Activated CD4-positive, alpha-beta T cell treated with anti-CD3 and anti-CD28 coated beads, Interleukin-2, amount 50 U/mL, for 48 hours (primary cell): Measurements from ENCODE around the gene CSNK1G1.
"Not testable (repeated sequence)": the region's sequence is repeated elsewhere in the genome, so short reads cannot be mapped to it uniquely, and the experiment has no call there.

ENCODE experiments used
- DNase-seq, 2 experiments: peaks; one replicate each; pipeline ENCODE4 v3.0.0-alpha.2; 2020

Gene CSNK1G1

GRCh38 chr15:64355944-64356709, at the start of gene CSNK1G1:
Gene CSNK1G1, minus strand, starts transcription at chr15:64356173. Its CDS starts 55,674 bp downstream, at chr15:64300499.
- DNase-seq = peak; percentile 92 to 94

- DNase-seq = no peak
These were observed 44.6 kb upstream of the CSNK1G1 start for GRCh38 chr15:64400583-64400982.

GRCh38 chr15:64398575-64398974, 42.6 kb upstream of the CSNK1G1 start:
- no peak for DNase-seq

- DNase-seq = no peak
These were observed 40.8 kb upstream of the CSNK1G1 start for GRCh38 chr15:64396789-64397188.

DNA sequence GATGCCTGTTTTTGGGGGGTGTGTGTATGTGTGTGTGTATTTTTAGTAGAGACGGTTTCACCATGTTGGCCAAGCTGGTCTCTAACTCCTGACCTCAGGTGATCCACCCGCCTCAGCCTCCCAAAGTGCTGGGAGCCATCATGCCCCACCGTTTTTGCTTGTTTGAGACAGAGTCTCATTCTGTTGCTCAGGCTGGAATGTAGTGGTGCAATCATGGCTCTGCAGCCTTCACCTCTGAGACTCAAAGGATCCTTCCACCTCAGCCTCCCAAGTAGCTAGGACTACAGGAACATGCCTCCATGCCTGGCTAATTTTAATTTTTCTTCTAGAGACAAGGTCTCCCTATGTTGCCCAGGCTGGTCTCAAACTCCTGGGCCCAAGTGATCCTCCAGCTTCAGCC, 36.5 kb upstream of the CSNK1G1 start:
- DNase-seq = not testable (repeated sequence)

DNA sequence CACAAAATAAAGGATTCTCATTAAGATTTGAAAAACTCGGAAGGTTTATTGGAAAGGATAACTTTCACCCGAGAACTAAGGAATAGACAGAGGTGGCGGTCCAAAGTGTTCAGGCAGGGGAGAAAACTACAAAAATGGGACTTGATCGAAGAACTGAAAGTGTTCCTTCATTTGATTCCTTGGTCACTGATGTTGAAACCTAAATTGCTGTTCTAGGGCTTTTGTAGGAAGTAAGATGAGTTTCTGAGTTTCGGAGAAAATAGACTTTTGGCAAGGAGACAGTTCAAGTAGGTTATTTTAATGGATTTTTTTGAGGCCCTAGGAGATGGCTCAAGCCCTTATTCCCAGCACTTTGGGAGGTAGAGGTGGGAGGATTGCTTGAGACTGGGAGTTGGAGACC, 33.1 kb upstream of the CSNK1G1 start:
- DNase-seq = no peak

- DNase-seq = peak; percentile 97 to 98
These were observed 31.7 kb upstream of the CSNK1G1 start, which contains the start of gene TRIP4 for GRCh38 chr15:64387562-64388168. Gene TRIP4, plus strand, starts transcription at chr15:64387836. Its CDS starts 28 bp downstream, at chr15:64387864.

- no peak for DNase-seq
These were observed 30.3 kb upstream of the CSNK1G1 start for GRCh38 chr15:64386291-64386690.

DNA sequence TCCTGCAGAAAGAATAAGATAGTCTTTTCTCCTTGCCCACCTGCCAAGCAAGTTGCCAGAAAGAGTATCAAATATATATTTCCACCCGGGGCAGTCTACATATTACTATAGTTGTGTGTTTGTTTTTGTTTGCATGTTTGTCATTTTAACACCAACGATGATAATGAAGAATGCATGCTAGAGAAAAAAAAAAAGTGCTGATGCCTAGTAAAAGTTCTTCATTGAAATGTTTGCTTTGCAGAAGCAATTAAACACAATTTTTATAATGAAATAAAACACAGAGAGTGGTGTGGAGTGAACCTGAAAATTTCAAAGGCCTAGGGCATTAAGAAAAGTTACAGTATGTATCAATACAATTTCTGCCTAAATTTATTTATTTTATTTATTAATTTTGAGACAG, 27.8 kb upstream of the CSNK1G1 start:
- no peak for DNase-seq

DNA sequence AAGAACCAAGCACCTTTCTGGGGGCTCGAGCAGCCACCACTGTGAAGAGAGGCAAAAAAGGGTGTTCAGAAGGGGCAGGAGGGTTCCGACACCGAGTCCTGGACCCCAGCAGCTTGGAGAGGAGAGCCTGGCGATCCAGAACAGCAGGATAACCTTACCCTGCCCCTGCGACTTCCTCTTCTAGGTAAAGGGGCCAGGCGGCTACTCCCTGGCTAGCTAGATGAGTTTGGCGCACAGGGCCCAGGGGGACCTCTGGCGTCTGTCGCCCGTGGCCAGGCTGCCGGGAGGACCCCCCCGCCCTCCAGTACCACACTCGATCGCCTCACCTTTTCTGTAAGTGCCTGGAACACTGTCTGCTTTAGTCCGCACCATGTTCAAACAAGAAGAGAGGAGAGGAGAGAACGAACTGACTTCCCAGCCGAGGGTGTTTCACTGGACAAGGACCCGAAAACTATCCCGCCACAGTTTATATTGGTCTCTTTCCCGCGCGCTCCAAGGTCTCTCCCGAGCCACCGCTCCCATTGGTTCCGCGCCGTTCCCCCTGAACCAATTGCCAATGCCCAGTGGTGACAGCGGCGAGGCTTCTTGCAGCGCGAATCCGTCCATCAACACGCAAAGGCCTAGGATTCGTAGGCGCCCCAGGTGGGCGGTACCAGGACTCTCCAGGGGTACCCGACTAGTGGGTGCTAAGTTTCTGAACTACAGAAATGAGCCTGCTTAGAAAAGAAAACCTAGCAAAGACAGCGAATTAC, 25.2 kb upstream of the CSNK1G1 start, which contains the start of gene PCLAF:
Gene PCLAF (minus strand): TSS at position 442 of the 752 bp plus-strand sequence. CDS start 70 bp downstream, at position 372.
- peak; percentile 96 to 97 for DNase-seq

DNA sequence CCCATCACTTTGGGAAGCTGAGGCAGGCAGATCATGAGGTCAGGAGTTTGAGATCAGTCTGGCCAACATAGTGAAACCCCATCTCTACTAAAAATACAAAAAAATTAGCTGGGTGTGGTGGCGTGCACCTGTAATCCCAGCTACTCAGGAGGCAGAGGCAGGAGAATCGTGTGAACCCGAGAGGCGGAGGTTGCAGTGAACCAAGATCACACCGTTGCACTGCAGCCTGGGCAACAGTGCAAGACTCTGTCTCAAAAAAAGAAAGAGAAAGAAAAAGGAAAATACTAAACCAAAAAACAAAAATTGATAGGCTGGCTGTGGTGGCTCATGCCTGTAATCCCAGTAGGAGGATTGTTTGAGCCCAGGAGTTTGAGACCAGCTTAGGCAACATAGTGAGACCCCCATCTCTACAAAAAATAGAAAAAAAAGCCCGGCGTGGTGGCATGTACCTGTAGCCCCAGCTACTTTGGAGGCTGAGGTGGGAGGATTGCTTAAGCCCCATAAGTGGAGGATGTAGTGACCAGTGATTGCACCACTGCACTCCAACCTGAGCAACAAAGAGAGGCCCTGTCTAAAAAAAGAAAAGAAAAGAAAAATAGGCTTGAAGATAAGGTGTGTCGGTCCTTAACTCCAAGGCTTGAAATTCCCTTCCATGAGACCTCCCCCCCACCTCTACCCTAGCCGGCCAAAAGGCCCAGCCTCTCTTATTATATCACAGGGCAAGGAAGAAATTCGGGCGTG, 24.3 kb upstream of the CSNK1G1 start:
- not testable (repeated sequence) for DNase-seq

DNA sequence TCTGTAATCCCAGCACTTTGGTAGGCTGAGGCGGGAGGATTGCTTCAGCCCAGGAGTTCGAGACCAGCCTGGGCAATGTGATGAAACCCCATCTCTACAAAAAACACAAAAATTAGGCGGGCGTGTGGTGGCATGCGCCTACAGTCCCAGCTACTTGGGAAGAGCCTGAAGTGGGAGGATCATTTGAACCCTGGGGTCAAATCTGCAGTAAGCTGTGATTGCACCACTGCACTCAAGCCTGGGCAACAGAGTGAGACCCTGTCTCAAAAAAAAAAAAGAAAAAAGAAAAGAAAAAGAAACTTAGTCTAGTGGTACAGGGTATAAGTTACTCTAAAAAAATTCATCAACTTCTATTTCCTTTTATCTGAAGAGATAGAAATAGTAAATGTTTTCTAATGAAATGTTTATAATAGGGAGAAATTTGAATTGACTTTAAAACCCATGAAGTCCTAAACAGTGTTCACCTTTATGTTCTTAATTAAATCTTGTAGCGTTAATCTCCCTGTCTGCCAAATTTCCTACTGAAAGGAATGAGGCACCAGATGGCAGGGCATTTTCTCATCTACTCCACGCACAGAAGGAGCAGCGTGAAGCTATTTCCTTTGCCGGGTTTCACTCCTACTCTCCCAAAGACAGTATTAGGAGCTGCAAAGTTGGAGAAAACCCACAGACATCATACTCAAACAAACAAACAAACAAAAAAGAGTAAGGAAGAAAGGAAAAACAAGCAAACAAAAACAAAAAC, 23.4 kb upstream of the CSNK1G1 start:
- no peak for DNase-seq

DNA sequence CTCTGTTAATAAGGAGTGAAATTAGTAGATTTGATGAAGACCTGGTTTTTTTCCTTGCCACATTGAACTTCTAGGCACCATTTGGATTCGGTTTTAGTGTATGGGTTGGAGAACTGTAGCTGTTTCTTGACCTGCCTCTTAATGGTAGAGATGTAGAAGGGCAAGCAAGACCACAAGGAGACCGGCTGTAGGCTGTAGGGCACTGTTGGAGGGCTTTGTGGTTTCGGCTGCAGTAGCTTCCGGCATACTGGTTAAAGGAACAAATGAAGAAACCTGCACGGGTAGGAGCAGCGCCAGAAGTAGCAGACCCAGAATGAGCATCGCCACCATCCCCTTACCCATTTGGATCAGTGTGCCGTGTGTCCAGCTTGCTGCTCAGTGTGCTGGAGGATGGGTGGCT, 17.4 kb upstream of the CSNK1G1 start:
- no peak for DNase-seq

GRCh38 chr15:64371383-64371782, 15.4 kb upstream of the CSNK1G1 start:
- DNase-seq = not testable (repeated sequence)

GRCh38 chr15:64369078-64369607, 13.2 kb upstream of the CSNK1G1 start:
- no peak for DNase-seq

DNA sequence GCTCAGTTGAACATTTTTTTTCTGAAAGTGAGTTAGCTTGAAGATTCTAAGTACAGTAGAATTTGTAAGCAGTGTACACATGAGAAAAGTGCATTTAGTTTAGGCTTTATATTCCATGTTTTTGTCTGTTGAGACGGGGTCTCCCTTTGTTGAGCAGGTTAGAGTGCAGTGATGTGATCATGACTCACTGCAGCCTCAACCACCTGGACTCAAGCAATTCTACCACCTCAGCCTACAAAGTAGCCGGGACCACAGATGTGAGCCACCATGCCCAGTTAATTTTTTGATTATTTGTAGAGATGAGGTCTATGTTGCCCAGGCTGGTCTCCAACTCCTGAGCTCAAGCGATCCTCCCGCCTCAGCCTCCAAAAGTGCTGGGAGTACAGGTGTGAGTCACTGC, 5.3 kb upstream of the CSNK1G1 start:
- DNase-seq = no peak

DNA sequence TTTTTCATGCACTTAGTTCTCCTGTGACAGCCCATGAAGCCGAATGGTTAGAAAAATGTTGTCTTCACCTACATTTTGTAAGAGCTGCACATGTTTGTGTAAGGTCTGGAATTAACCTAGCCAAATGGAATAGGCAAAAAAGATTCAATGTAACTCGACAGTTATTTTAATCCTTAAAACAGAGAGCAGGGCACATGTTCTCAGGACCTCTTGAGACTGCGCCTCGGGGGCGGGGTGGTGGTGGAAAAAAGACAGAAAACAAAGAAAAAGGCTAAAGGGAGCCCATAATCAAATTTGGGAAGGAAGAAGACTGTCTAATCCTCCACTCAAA, 702 bp upstream of the CSNK1G1 start:
- DNase-seq = no peak

DNA sequence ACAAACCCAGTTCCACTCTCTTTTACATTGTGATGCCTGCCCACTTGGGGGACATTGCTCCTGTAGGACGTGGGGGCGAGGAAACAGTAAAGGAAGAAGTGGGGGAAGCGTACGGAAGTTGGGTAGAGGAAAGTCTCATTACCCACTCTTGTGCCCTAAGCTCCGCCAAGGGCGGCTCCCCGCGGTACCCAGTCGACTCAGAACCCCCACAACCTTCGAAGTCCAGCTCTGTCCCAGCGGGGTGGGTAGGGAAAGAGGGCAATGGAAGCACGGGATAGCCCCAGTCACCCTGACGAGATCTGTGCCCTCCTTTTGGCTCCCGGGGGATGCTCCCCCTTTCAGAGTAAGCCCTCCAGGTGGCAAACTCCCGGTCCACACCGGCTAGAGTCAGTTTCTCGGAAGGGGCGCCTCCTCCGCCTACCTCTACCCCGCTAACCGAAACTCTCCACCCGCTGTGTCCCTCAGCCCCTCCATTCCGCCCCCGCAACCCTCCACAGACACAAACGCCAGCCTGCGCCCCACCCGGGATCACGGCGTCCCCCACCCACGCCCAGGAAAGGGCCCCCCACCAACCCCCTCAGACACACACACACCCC, 527 bp downstream of the CSNK1G1 start:
- peak; percentile 43 to 47 for DNase-seq

DNA sequence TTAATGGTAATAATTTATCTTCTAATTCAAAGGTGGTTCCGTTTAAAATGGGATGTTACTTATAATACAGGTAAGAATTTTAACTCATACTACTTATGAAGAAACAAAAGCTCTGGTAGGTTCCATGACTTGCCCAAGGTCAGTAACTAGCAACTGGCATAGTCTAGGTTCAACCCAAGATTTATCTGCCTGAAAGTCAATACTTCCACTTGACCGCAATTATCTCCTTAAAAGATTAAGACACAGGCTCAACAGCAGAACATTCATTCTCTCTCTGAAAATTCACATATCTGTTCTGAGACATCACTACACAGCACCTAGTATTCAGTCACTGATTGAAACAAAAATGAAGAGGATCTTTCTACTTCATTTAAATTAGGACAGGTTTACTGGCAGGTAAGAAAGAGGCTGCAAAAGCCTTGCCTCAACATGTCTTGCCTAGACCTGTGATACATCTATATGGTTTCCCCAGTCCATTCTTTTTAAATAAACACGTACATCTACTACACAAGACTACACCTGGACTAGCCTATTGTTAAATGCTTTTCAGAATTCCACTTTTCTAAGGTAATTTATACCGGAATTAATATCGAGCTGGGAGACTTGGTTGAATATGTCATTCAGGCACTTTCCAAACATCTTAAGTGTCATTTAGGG, 1.2 kb downstream of the CSNK1G1 start:
- no peak for DNase-seq

GRCh38 chr15:64351265-64351664, 4.7 kb downstream of the CSNK1G1 start:
- DNase-seq = no peak

- no peak for DNase-seq
These were observed 6.6 kb downstream of the CSNK1G1 start for GRCh38 chr15:64349375-64349774.
